IMR-90 (cell line): ENCODE measurements around the gene SMARCA4. TPM values are rescaled to one million over a fixed set of nuclear protein-coding genes. Genes with fewer than 3 reads are reported as not detected.

ENCODE experiments used
- ATAC-seq: fragments of 200-7000 bp; cut with Tn5 transposase; 2 replicates; pipeline ENCODE4 v1.9.1; 2020; ENCODE audit warnings: low read depth, mild to moderate bottlenecking, moderate library complexity
- BruUV-seq: library from RNA; stranded (reverse); fragments of 400-500 nt; replicated peaks from 2 replicates; lab custom pipeline; 2021; lab: Mats Ljungman, UMichigan
- CTCF ChIA-PET: fragments of 300-600 bp; formaldehyde crosslinking; extraction: SDS; loops from one replicate; lab custom pipeline; 2021; ENCODE audit warnings: antibody characterized with exemption; lab: Yijun Ruan, JAX
- POLR2A ChIA-PET: fragments of 300-600 bp; sonication (Branson Sonifier 250); formaldehyde crosslinking; loops from one replicate; lab custom pipeline; 2022; ENCODE audit warnings: antibody characterized with exemption; ENCODE audit not compliant: unreplicated experiment; lab: Charles Lee
- DNase-seq: peaks from one replicate; pipeline ENCODE4 v3.0.0; 2013
- H2AFZ ChIP-seq: replicated peaks from 2 replicates; pipeline ENCODE3; 2013; ENCODE audit warnings: low read length, mild to moderate bottlenecking; ENCODE audit not compliant: poor library complexity
- H2AK5ac ChIP-seq: 2 replicates; pipeline ENCODE4 v1.6.1; 2013; ENCODE audit warnings: low read depth, low read length, inconsistent platforms
- H2AK9ac ChIP-seq: replicated peaks from 2 replicates; pipeline ENCODE3; 2013; ENCODE audit warnings: mild to moderate bottlenecking, low read depth, low read length, moderate library complexity; ENCODE audit not compliant: poor library complexity
- H2BK120ac ChIP-seq: 2 replicates; pipeline ENCODE4 v1.6.1; 2013; ENCODE audit warnings: low read depth, low read length, inconsistent platforms
- H2BK15ac ChIP-seq: 3 replicates; pipeline ENCODE4 v1.6.1; 2013; ENCODE audit warnings: low read depth, low read length, inconsistent platforms
- H2BK20ac ChIP-seq: 2 replicates; pipeline ENCODE4 v1.6.1; 2013; ENCODE audit warnings: low read depth, mild to moderate bottlenecking, inconsistent platforms, low read length, moderate library complexity
- H2BK5ac ChIP-seq: 2 replicates; pipeline ENCODE4 v1.6.1; 2013; ENCODE audit warnings: mild to moderate bottlenecking, low read depth, low read length, inconsistent platforms; ENCODE audit not compliant: poor library complexity, severe bottlenecking
- H3K14ac ChIP-seq: replicated peaks from 2 replicates; pipeline ENCODE4 v1.6.1; 2013; ENCODE audit warnings: low read depth, low read length, inconsistent platforms
- H3K18ac ChIP-seq: 2 replicates; pipeline ENCODE4 v1.6.1; 2013; ENCODE audit warnings: low read depth, low read length, control low read depth
- H3K23ac ChIP-seq: 2 replicates; pipeline ENCODE4 v1.6.1; 2013; ENCODE audit warnings: low read depth, low read length, inconsistent platforms
- H3K27ac ChIP-seq: 2 replicates; pipeline ENCODE4 v1.5.1; 2013; ENCODE audit warnings: mild to moderate bottlenecking, control low read depth, low read length; ENCODE audit not compliant: insufficient read depth
- H3K27me3 ChIP-seq: 2 replicates; pipeline ENCODE4 v1.6.1; 2013; ENCODE audit warnings: low read length; ENCODE audit not compliant: control insufficient read depth, insufficient read depth
- H3K36me3 ChIP-seq: 2 replicates; pipeline ENCODE4 v1.6.1; 2013; ENCODE audit warnings: low read length, mixed read lengths; ENCODE audit not compliant: control insufficient read depth, insufficient read depth
- H3K4ac ChIP-seq: 2 replicates; pipeline ENCODE4 v1.6.1; 2013; ENCODE audit warnings: low read depth, low read length, inconsistent platforms
- H3K4me1 ChIP-seq: 2 replicates; pipeline ENCODE4 v1.6.1; 2013; ENCODE audit warnings: low read length, mixed read lengths; ENCODE audit not compliant: control insufficient read depth, insufficient read depth
- H3K4me2 ChIP-seq: 2 replicates; pipeline ENCODE4 v1.6.1; 2013; ENCODE audit warnings: low read depth, mild to moderate bottlenecking, control low read depth, low read length, moderate library complexity
- H3K4me3 ChIP-seq: 2 replicates; pipeline ENCODE4 v1.5.1; 2013; ENCODE audit warnings: low read depth, mild to moderate bottlenecking, control low read depth, low read length, moderate library complexity; ENCODE audit not compliant: insufficient read depth
- H3K56ac ChIP-seq: 2 replicates; pipeline ENCODE4 v1.6.1; 2013; ENCODE audit warnings: low read length, inconsistent platforms; ENCODE audit not compliant: insufficient read depth; ENCODE audit errors: extremely low read depth
- H3K79me1 ChIP-seq, 2 experiments: 2 replicates each; pipeline ENCODE4 v1.6.1; 2013; ENCODE audit warnings: low read length in 2 of 2, inconsistent platforms in 1 of 2, low read depth in 1 of 2
- H3K9ac ChIP-seq: 2 replicates; pipeline ENCODE4 v1.6.1; 2013; ENCODE audit warnings: low read depth, low read length, control low read depth
- H3K9me1 ChIP-seq: 2 replicates; pipeline ENCODE4 v1.6.1; 2013; ENCODE audit warnings: low read length, inconsistent platforms; ENCODE audit not compliant: insufficient read depth
- H3K9me3 ChIP-seq: 2 replicates; pipeline ENCODE4 v1.6.1; 2013; ENCODE audit warnings: low read length; ENCODE audit not compliant: control insufficient read depth, insufficient read depth
- H4K20me1 ChIP-seq: 2 replicates; pipeline ENCODE4 v1.6.1; 2013; ENCODE audit warnings: low read length, inconsistent platforms; ENCODE audit not compliant: insufficient read depth
- H4K5ac ChIP-seq: 2 replicates; pipeline ENCODE4 v1.6.1; 2013; ENCODE audit warnings: mild to moderate bottlenecking, low read depth, low read length, control low read depth
- H4K8ac ChIP-seq, 2 experiments: 2 replicates each; pipeline ENCODE4 v1.6.1; 2013; ENCODE audit warnings: low read depth in 2 of 2, low read length in 2 of 2, control low read depth in 1 of 2, inconsistent platforms in 1 of 2
- H4K91ac ChIP-seq: 2 replicates; pipeline ENCODE4 v1.6.1; 2013; ENCODE audit warnings: low read depth, low read length, inconsistent platforms; ENCODE audit not compliant: insufficient read depth
- RAD21 ChIP-seq: IDR thresholded peaks from 2 replicates; pipeline ENCODE4 v1.6.1; 2012; ENCODE audit warnings: low read length, improper control_type of control experiment
- RCOR1 ChIP-seq: IDR thresholded peaks from 2 replicates; pipeline ENCODE4 v1.6.1; 2012; ENCODE audit warnings: mild to moderate bottlenecking, low read length, improper control_type of control experiment; ENCODE audit not compliant: insufficient replicate concordance
- SMC3 ChIP-seq: fragments of 150-350 bp; IDR thresholded peaks from 2 replicates; pipeline ENCODE4 v1.6.1; 2016; ENCODE audit warnings: low read depth, mild to moderate bottlenecking, antibody characterized with exemption, low read length, moderate library complexity
- WGBS, 2 experiments: methylation state at CpG; one replicate each; pipeline versions ENCODE4 v1.1.5 to v1.1.7; 2013; ENCODE audit warnings: missing lambda C conversion rate in 2 of 2; ENCODE audit not compliant: insufficient read length in 1 of 2; ENCODE audit errors: extremely low coverage in 2 of 2; 5-methylcytosine and 5-hydroxymethylcytosine counted together
- dilution Hi-C: fragments of 300-500 bp; cut with HindIII; formaldehyde crosslinking; loops from one replicate; pipeline ENCODE4 v1.14.3; 2018; ENCODE audit warnings: low sequenced_read_pairs; ENCODE audit not compliant: unreplicated experiment
- in situ Hi-C: fragments of 300-500 bp; cut with MboI; formaldehyde crosslinking; loops from 3 replicates; pipeline ENCODE4 v1.14.3; 2019; ENCODE audit warnings: low sequenced_read_pairs, inconsistent platforms, mixed read lengths
- intact Hi-C: fragments of 100-400 bp; cut with micrococcal nuclease; formaldehyde crosslinking; loops from 2 replicates; pipeline ENCODE4 v1.10.0; 2022
- polyA plus RNA-seq, 3 experiments: library from polyadenylated mRNA; depleted of rRNA; stranded (reverse); fragments of >200 nt; gene quantifications; 2 replicates each; pipeline ENCODE4 v1.2.3, GENCODE V29; 2012; ENCODE audit warnings: low replicate concordance in 1 of 3
- total RNA-seq: library from RNA; depleted of rRNA; stranded (reverse); fragments of >200 nt; gene quantifications from 2 replicates; pipeline ENCODE4 v1.2.3, GENCODE V29; 2012
- TF ChIP-seq, protein P1 (sequence below): conservative IDR thresholded peaks from 2 replicates; pipeline ENCODE4 v1.5.1; 2012; ENCODE audit warnings: mild to moderate bottlenecking, low read depth, low read length, improper control_type of control experiment
- TF ChIP-seq, protein P2 (sequence below): fragments of 150-350 bp; IDR thresholded peaks from 2 replicates; pipeline ENCODE4 v1.6.1; 2017; ENCODE audit warnings: mild to moderate bottlenecking, antibody characterized with exemption, low read length, low read depth

SMARCA4 gene
- total and polyA plus RNA-seq, 2 of the 4 experiments (the other 2 are of a cell fraction) = 41.4 to 85.6 TPM

DNA sequence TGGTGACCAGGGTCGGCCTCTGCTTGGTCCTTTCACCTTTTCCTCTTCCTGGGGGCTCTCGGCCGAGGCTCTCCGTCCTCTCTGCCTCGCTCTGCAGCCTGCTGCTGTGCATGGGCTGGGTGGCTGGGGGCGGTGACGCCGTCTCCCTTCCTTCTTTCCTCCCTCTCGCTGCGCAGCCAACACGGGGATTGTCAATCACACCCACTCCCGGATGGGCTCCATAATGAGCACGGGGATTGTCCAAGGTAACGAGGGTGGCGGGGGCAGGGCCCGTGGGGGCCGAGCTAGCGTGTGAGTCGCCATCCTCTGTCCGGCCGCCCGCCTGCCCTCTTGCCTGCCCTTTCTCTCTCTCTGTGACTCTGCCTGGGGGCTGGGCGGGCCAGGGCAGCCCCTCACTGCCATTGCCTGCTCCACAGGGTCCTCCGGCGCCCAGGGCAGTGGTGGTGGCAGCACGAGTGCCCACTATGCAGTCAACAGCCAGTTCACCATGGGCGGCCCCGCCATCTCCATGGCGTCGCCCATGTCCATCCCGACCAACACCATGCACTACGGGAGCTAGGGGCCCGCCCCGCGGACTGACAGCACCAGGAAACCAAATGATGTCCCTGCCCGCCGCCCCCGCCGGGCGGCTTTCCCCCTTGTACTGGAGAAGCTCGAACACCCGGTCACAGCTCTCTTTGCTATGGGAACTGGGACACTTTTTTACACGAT is 39.5 kb upstream of the SMARCA4 start:
- WGBS, 2 experiments = 89% methylated on average over 32 of the region's 43 CpGs; no CpG with 5 or more reads in 1 of the 2 experiments
- Histone ChIP-seq H3K18ac (no peak overlapping the region), H2BK15ac (no peak overlapping the region), H4K5ac (no peak overlapping the region), H2BK120ac (no peak overlapping the region), H3K23ac (no peak overlapping the region), H4K91ac (no peak overlapping the region), H3K4me1 (no peaks in the 10 kb centered on the region), H4K8ac (no peak overlapping the region), H2AK9ac (no peak overlapping the region), H3K36me3 (peaks cover 64% of the 10 kb centered on the region), H2BK20ac (no peak overlapping the region), H4K20me1 (0 out of 2 replicates have a peak, but pooled peaks cover 5% of the 10 kb centered on the region), H3K27ac (no peak overlapping the region), H3K4me2 (no peak overlapping the region), H3K4ac (no peak overlapping the region), H3K9me3 (no peaks in the 10 kb centered on the region), H3K56ac (no peak overlapping the region), H3K79me1 (peaks cover 4 to 10% of the 10 kb centered on the region in 2 experiments; a peak in 3 of 4 replicates), H3K9me1 (no peaks in the 10 kb centered on the region), H2BK5ac (no peak overlapping the region), H3K4me3 (no peak overlapping the region), H3K9ac (no peak overlapping the region), H2AFZ (no peak overlapping the region), H2AK5ac (no peak overlapping the region), H3K27me3 (no peaks in the 10 kb centered on the region), H3K14ac (no peak overlapping the region)
- DNase-seq = no peak
- TF ChIP-seq SMC3 (no peak), RCOR1 (no peak), RAD21 (no peak)
- TF ChIP-seq, protein P1, sequence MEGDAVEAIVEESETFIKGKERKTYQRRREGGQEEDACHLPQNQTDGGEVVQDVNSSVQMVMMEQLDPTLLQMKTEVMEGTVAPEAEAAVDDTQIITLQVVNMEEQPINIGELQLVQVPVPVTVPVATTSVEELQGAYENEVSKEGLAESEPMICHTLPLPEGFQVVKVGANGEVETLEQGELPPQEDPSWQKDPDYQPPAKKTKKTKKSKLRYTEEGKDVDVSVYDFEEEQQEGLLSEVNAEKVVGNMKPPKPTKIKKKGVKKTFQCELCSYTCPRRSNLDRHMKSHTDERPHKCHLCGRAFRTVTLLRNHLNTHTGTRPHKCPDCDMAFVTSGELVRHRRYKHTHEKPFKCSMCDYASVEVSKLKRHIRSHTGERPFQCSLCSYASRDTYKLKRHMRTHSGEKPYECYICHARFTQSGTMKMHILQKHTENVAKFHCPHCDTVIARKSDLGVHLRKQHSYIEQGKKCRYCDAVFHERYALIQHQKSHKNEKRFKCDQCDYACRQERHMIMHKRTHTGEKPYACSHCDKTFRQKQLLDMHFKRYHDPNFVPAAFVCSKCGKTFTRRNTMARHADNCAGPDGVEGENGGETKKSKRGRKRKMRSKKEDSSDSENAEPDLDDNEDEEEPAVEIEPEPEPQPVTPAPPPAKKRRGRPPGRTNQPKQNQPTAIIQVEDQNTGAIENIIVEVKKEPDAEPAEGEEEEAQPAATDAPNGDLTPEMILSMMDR = no peak
- TF ChIP-seq, protein P2, sequence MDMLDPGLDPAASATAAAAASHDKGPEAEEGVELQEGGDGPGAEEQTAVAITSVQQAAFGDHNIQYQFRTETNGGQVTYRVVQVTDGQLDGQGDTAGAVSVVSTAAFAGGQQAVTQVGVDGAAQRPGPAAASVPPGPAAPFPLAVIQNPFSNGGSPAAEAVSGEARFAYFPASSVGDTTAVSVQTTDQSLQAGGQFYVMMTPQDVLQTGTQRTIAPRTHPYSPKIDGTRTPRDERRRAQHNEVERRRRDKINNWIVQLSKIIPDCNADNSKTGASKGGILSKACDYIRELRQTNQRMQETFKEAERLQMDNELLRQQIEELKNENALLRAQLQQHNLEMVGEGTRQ = no peak
- intact Hi-C loops = no loop called here
- dilution Hi-C loops = no loop called here
- in situ Hi-C loops = no loop called here
- CTCF ChIA-PET = no interaction called here
- POLR2A ChIA-PET = no interaction called here
- ATAC-seq = 0 out of 2 replicates have a peak, but pooled peaks have one; percentile 5
- BruUV-seq = no TSS peak
